Measurements from ENCODE around the gene ILK.

The ILK gene

GRCh38 chr11:6622261-6623171 lies 18.9 kb downstream of the ILK start:
- no peak for DNase-seq

- no peak for DNase-seq
Measured at GRCh38 chr11:6623391-6624363, 20.1 kb downstream of the ILK start.

- no peak for DNase-seq
Measured at GRCh38 chr11:6625156-6625831, 21.7 kb downstream of the ILK start.

GRCh38 chr11:6625832-6626420 lies 22.4 kb downstream of the ILK start:
- DNase-seq = no peak

- no peak for DNase-seq
Measured at GRCh38 chr11:6626971-6627761, 23.6 kb downstream of the ILK start.

GRCh38 chr11:6627762-6628241 lies 24.2 kb downstream of the ILK start:
- DNase-seq = no peak

- DNase-seq = no peak
Measured at GRCh38 chr11:6628526-6628925, 25.0 kb downstream of the ILK start.

- DNase-seq = no peak
Measured at GRCh38 chr11:6629573-6629891, 26.0 kb downstream of the ILK start.

GRCh38 chr11:6629892-6630631 lies 26.5 kb downstream of the ILK start:
- no peak for DNase-seq

- DNase-seq = no peak
Measured at GRCh38 chr11:6630632-6631291, 27.2 kb downstream of the ILK start.

- DNase-seq = no peak
Measured at GRCh38 chr11:6631361-6631890, 27.9 kb downstream of the ILK start.

GRCh38 chr11:6632116-6633073 lies 28.8 kb downstream of the ILK start:
- DNase-seq = no peak

GRCh38 chr11:6633422-6634408 lies 30.1 kb downstream of the ILK start:
- no peak for DNase-seq

GRCh38 chr11:6634534-6634933 lies 31.0 kb downstream of the ILK start:
- no peak for DNase-seq

- no peak for DNase-seq
Measured at GRCh38 chr11:6635082-6635932, 31.7 kb downstream of the ILK start.

GRCh38 chr11:6636480-6636879 lies 32.9 kb downstream of the ILK start:
- DNase-seq = no peak

GRCh38 chr11:6637871-6638270 lies 34.3 kb downstream of the ILK start:
- DNase-seq = no peak

All from CD4-positive, alpha-beta T cell treated with Interferon gamma for 1 hour (primary cell).